NCI-H187 (cell line): Measurements from ENCODE around the gene NOP56.

ENCODE experiments used
- DNase-seq, 2 experiments: peaks; one replicate each; lab custom pipeline; 2025; lab: John Stamatoyannopoulos, UW

NOP56 gene, protein sequence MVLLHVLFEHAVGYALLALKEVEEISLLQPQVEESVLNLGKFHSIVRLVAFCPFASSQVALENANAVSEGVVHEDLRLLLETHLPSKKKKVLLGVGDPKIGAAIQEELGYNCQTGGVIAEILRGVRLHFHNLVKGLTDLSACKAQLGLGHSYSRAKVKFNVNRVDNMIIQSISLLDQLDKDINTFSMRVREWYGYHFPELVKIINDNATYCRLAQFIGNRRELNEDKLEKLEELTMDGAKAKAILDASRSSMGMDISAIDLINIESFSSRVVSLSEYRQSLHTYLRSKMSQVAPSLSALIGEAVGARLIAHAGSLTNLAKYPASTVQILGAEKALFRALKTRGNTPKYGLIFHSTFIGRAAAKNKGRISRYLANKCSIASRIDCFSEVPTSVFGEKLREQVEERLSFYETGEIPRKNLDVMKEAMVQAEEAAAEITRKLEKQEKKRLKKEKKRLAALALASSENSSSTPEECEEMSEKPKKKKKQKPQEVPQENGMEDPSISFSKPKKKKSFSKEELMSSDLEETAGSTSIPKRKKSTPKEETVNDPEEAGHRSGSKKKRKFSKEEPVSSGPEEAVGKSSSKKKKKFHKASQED

DNA sequence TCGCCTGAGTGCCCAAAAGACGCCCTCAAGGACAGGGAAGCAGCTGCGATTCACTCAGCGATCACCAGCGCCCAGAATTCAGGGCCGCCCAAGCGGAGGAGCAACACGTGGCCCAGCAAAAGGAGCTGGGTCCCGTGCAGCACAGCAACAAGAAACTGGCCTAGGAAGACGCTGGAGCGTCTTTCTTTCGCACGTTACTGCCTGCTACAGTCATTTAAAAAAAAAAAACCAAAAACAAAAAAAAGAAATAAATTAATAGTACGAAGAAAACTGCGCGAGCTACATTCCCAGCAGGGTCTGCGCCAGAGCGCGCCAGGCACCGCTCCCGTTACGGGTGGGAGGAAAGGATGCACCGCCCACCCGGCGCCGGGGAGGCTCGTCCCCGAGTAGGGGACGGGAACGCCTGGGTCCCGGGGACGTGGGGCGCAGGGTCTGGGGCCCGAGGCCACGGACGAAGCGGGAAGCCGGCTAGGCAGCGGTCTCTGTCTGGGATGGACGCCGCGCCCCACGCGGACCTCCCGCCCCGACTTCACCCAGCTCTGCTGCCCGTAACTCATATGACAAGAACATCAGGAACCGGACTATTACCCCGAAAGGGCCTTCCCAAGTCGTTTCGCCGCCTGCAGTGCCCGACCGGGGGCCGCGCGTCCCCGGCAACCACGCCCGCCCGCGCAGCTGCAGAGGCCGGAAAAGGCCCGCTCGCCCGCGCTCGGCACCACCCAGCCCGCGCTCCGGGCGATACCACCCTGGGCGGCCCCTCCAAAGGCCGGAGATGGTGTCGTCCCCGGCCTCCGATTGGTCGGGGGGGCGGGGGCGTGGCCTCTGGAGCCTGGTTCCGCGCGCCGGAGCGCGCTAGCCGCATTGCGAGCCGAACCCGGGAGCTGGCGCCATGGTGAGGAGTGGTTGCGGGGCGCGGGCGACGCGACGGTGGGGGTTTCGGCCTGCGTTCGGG, at the start of gene NOP56:
TSS of gene NOP56 (plus strand) at position 861 of the 952 bp plus-strand sequence. CDS start at position 890, 29 bp downstream.
- DNase-seq: peak; percentile 88 to 96

DNA sequence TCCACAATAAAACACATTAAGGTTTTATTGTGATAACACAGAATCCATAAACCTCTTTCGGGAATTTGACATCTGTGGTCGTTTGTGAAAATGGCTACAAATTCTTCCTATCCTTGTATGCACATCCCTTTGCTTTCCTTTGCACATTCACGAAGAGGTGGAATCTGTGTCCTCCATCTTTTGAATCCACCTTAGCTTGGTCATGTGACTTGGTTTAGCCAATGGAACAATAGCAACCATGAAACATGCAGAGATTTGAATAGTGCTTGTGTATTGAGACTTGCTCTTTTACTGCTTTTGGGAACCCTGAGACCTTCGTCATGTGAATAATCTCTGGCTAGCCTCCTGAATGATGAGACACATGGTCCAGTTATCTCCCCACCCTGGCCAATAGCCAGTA, 49.7 kb upstream of the NOP56 start:
- no peak for DNase-seq

DNA sequence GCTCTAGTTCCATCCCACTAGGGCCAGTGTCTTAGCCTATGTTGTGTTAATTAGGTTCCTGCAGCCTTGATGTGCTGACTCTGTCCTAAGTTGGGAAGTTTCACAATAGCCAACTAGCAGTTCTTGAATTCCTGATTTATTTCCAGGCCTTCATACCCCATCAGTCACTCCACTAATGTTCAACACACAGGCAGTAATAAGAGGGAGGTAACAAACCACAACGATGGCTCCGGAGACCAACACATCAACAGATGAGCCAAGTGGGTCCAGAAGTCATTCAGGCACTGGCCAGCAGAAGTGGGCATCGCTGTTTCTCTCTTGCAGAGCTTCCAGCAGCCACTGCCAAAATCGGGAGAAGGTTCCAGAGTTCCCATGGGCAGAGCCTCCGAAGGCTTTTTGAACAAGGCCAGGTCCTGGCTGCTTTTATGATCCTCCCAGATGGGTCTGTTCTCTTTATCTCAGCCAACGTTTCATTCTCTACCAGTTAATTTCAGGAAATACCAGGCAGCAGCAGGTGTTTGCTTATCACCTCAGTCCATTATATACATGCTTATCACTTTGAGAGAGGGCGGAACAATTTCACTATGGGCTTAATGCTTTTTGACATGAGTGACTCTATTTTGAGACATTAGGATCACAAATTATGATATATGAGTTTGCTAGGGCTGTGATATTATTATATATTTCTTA, 48.5 kb upstream of the NOP56 start:
- DNase-seq: no peak

GRCh38 chr20:2604506-2604835, 48.0 kb upstream of the NOP56 start:
- DNase-seq: no peak

DNA sequence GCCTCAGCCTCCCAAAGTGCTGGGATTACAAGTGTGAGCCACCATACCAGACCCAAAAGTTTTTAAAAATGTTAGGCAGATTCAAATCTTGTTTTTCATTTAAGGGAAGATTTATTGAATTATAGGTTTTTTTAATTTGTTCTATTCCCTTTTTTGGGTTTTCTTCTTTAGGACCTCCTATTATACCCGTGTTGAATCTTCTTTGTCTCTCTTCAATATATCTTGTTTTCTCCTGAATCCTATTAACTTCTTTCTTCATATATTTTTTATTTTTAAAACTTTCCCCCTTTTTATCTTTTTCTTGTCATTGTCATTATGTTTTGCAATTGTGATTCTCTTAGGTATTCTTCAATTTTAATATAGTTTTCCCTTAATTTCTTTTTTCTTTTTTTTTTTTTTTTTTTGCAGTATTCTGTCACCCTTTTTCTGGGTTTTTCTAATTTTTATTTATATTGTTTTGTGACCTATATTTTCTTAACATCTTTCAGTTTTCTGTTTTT, 45.9 kb upstream of the NOP56 start:
- no peak for DNase-seq

GRCh38 chr20:2610326-2610725, 42.1 kb upstream of the NOP56 start:
- DNase-seq: no peak

DNA sequence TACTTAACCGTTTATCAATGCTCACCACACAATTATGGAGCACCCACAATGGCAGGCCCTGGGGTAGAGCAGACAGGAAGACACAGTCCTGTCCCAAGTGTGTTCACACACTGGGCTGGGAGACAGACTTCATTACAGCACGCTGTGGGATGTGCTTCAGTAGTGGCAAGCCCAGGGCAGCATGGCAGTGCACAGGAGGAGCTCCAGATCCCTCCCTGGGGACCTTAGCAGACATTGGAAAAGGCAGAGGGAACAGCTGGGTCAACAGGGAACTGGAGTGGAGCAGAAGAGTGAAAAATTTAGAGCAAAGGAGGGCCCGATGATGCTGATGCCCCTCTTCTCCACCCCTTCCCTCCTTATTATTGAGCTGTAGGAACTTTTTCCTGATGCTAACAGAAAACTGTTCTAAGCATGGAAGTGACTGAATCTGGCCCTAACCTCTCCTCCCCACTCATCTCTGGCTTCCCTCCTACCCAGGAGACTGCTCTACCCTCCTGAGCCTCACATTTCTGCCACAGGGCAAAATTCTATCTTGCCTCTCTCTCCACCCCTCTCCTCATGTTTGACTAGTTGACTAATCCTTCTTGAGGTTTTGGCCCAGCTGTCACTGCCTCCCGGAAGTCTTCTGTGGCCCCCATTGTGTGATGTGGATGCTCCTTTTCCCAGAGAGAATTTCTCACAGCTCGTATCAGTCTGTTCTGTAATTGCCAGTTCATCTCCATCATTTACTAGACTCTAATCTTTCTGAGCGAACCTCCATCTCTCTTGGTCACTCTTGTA, 41.3 kb upstream of the NOP56 start:
- no peak for DNase-seq

GRCh38 chr20:2612073-2612472, 40.4 kb upstream of the NOP56 start:
- DNase-seq: no peak

DNA sequence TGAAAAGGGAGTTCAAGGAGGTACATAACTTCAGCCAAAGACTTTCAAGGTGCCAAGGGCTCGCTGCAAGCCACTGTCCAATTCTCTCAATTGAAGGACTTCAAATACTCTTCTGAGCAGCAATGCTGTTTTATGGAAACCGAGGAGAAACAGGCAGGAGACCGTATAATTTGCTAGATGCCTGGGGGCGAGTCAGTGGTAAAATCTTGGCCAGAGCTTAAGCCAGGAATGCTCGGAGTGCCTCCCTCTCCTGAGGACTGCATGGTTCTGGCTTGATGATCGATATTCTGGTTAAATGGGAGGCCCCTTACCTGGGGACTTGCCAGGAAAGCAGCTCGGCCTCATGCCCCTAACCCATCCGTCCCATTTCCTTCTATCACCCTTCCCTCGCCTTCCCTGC, 35.8 kb upstream of the NOP56 start:
- DNase-seq: no peak

GRCh38 chr20:2617099-2617714, 35.2 kb upstream of the NOP56 start:
- no peak for DNase-seq

GRCh38 chr20:2618815-2619214, 33.6 kb upstream of the NOP56 start:
- no peak for DNase-seq

- no peak for DNase-seq
Measured at GRCh38 chr20:2619337-2619736, 33.1 kb upstream of the NOP56 start.

DNA sequence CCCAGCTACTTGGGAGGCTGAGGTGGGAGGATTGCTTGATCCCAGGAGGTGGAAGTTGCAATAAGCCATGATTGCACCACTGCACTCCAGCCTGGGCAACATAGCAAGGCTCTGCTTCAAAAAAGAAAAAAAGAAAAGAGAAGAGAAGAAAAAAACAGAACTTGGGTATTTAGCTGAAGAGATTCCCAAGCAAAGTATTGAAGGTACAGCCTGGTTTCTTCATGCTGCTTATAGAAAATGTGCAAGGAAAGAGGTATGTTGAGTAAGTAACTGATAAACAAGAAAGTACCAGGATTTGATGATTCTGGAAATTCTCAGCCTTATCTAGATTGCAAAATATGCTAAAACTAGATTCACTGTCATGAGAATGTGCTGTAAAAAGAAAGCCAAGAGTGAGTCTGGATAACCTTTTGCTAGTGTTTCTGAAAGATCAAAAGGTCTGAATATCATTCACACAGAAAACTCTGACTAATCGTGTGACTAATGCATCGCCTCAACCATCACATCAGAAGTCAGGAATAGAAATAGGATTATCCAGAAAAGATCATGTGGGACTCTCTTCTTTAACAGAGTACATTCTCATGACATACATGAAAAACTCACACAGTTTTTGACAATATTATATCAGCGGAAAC, 32.4 kb upstream of the NOP56 start:
- no peak for DNase-seq

DNA sequence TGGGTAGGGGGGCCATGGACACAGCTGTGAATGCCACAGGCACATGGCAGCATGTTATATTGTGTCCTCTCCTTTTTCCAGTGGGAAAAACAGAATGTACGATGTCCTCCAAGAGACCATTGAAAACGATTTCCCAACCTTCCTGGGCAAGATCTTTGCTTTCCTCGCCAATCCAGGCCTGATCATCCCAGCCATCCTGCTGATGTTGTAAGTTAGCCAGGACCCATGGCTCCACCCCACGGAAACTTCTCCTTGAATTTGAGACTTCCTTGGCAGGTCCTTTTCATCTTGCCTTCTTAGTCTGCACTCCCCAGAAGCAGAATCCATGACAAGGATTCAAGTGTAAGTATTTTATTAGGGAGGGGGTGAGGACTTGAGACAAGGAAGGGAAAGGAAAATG, 28.2 kb upstream of the NOP56 start:
- DNase-seq: no peak

DNA sequence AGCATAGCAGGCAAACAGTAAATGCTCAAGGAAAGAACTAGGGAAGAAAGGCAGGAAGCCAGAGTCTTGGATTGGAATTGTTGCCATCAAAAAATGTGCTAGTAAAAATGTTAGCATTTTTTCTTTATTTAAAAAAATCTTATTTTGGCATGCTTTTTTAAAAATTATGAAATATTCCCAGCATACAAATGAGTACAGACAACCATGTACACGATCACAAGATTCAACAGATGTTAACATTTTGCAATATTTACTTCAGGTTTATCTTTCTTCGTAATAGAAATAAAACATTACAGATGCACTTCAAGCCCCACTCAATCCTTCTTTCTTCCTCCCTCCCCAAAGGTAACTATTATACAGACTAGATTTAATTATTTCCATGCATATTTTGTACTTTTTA, 27.4 kb upstream of the NOP56 start:
- no peak for DNase-seq

GRCh38 chr20:2626853-2627541, 25.4 kb upstream of the NOP56 start:
- no peak for DNase-seq

DNA sequence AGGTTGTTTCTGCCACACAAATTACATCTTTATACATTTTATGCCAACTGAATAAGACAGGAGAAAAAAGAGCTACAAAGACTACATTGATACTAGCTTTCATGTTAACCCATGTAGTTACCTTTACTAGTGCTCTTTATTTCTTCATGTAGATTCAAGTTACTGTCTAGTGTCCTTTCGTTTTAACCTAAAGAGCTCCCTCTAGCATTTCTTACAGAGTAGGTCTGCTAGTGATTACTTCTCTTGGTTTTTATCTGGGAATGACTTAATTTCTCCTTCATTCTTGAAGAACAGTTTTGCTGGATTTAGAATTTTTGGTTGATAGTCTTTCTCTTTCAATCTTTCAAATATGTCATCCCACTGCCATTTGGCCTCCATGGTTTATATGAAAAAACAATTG, 21.2 kb upstream of the NOP56 start:
- DNase-seq: no peak

DNA sequence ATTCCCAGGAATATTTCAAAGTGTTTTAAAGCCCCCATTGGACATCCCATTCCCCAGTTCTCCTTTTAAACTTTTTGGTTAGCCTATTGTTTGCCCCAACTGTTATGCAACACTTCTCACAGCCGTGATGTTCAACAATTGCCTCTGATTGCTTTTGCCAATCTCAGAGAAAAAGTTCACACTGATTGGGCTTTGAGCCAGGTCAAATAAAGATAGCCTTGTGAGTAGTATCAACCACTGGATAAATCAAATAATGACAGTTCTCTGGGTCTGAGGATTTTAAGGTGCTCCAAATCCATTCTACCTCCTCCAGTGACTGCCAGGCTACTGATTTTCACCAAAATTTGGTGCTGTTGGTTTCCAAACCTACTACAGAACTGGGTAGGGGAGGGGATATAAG, 19.1 kb upstream of the NOP56 start:
- no peak for DNase-seq

GRCh38 chr20:2637246-2637645, 15.2 kb upstream of the NOP56 start:
- no peak for DNase-seq

DNA sequence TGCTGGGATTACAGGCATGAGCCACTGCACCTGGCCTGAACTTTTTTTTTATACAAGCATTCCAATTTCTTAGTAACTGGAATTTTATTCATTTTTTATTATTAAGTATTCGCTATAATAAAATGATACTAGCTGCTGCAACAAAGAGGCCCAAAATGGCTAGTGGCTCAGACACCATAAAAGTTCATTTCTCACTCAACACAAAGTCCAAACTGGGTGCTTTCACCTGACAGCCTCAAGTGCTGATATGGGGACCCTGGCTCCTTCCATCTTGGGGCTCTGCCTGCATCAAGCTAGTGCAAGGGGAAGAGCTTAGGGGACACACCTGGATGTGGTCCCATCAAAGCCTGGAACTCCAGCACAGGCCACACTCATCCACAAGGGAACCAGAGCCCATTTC, 12.2 kb upstream of the NOP56 start:
- no peak for DNase-seq
